ENCODE data around the gene TAS2R43. TPM values are rescaled to one million over a fixed set of nuclear protein-coding genes. Genes with fewer than 3 reads are reported as not detected.

TAS2R43 gene
- polyA plus RNA-seq, 1 of the 3 experiments (the other 2 are of a cell fraction) = not detected

GRCh38 chr12:11133162-11133561, 41.0 kb upstream of the TAS2R43 start:
- Histone ChIP-seq H3K4me1 (ENCODE audit: control insufficient read depth in 1 of 2, insufficient read depth in 2 of 2, low read depth in 1 of 2, low read length in 1 of 2) (no peaks in the 10 kb centered on the region; a peak in 2 of 4 replicates), H3K4me3 (ENCODE audit: low read depth in 2 of 2, low read length in 1 of 2) (no peak overlapping the region), H3K27ac (ENCODE audit: low read depth in 2 of 2, low read length in 1 of 2) (no peak overlapping the region), H3F3A (replicated peaks; ENCODE audit: insufficient read depth) (peaks cover 4% of the 10 kb centered on the region), H3K9me3 (no peaks in the 10 kb centered on the region), H3K79me2 (ENCODE audit: insufficient read depth) (peaks cover 67% of the 10 kb centered on the region), H4K20me1 (ENCODE audit: insufficient read depth) (peaks cover 7% of the 10 kb centered on the region; the same call in 1 of the 2 replicates), H3K4me2 (no peak overlapping the region), H2AFZ (ENCODE audit: low read depth) (no peak overlapping the region), H3K9me2 (no peaks in the 10 kb centered on the region), H3K9ac (no peak overlapping the region), H3K36me3 (replicated peaks in 1 of 2; ENCODE audit: control insufficient read depth in 1 of 2, insufficient read depth in 2 of 2, low read length in 1 of 2) (no peaks in the 10 kb centered on the region), H3K27me3 (ENCODE audit: insufficient read depth) (no peaks in the 10 kb centered on the region)
- WGBS (ENCODE audit: low lambda C conversion rate) = 91% methylated on average over 2 of the region's 2 CpGs
- CTCF ChIA-PET = no interaction called here
- POLR2A ChIA-PET = no interaction called here
- no peak for TF ChIP-seq PBX3 (IDR thresholded peaks at IDR 0.05)
- no peak for TF ChIP-seq TAF1 (IDR thresholded peaks at IDR 0.05; ENCODE audit: borderline replicate concordance, low read depth, low read length)
- no peak for TF ChIP-seq EP300 (IDR thresholded peaks at IDR 0.05; ENCODE audit: borderline replicate concordance in 1 of 2, low read depth in 1 of 2, low read length in 1 of 2)
- no peak for DNase-seq

DNA sequence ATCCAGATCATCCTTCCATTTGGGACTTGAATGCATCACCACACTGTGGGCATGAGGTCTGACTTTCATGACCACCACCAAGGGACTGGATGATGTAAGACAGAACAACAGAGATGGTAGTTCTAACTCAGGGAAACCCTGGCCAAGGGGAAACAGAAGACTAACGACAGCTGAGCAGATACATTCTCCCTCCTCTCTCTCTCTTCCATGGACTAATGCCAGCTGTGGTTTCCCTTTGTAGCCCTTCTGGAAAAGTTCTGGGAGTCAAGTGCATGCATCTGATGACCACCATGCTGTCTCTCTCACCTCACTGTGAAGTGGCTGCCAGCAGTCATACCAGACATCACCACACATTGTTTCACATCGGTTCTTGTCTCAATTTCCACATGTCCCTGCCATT, 38.9 kb upstream of the TAS2R43 start:
- Histone ChIP-seq H3K79me2 (ENCODE audit: insufficient read depth) (peaks cover 67% of the 10 kb centered on the region), H3K4me3 (ENCODE audit: low read depth in 2 of 2, low read length in 1 of 2) (no peak overlapping the region), H3K4me2 (no peak overlapping the region), H3K9me3 (no peaks in the 10 kb centered on the region; the same call in 1 of the 2 replicates), H3K9me2 (no peaks in the 10 kb centered on the region), H3K36me3 (replicated peaks in 1 of 2; ENCODE audit: control insufficient read depth in 1 of 2, insufficient read depth in 2 of 2, low read length in 1 of 2) (peaks cover 0 to 3% of the 10 kb centered on the region in 2 experiments), H3K27me3 (ENCODE audit: insufficient read depth) (no peaks in the 10 kb centered on the region), H2AFZ (ENCODE audit: low read depth) (no peak overlapping the region), H3K27ac (ENCODE audit: low read depth in 2 of 2, low read length in 1 of 2) (no peak overlapping the region), H3F3A (replicated peaks; ENCODE audit: insufficient read depth) (no peaks in the 10 kb centered on the region), H4K20me1 (ENCODE audit: insufficient read depth) (peaks cover 4% of the 10 kb centered on the region; the same call in 1 of the 2 replicates), H3K9ac (no peak overlapping the region), H3K4me1 (ENCODE audit: control insufficient read depth in 1 of 2, insufficient read depth in 2 of 2, low read depth in 1 of 2, low read length in 1 of 2) (no peaks in the 10 kb centered on the region; a peak in 2 of 4 replicates)
- TF ChIP-seq MXI1 (IDR thresholded peaks at IDR 0.05; ENCODE audit: low read depth, low read length) = no peak
- TF ChIP-seq GABPA (IDR thresholded peaks at IDR 0.05; ENCODE audit: low read depth) = no peak
- TF ChIP-seq, protein P1, sequence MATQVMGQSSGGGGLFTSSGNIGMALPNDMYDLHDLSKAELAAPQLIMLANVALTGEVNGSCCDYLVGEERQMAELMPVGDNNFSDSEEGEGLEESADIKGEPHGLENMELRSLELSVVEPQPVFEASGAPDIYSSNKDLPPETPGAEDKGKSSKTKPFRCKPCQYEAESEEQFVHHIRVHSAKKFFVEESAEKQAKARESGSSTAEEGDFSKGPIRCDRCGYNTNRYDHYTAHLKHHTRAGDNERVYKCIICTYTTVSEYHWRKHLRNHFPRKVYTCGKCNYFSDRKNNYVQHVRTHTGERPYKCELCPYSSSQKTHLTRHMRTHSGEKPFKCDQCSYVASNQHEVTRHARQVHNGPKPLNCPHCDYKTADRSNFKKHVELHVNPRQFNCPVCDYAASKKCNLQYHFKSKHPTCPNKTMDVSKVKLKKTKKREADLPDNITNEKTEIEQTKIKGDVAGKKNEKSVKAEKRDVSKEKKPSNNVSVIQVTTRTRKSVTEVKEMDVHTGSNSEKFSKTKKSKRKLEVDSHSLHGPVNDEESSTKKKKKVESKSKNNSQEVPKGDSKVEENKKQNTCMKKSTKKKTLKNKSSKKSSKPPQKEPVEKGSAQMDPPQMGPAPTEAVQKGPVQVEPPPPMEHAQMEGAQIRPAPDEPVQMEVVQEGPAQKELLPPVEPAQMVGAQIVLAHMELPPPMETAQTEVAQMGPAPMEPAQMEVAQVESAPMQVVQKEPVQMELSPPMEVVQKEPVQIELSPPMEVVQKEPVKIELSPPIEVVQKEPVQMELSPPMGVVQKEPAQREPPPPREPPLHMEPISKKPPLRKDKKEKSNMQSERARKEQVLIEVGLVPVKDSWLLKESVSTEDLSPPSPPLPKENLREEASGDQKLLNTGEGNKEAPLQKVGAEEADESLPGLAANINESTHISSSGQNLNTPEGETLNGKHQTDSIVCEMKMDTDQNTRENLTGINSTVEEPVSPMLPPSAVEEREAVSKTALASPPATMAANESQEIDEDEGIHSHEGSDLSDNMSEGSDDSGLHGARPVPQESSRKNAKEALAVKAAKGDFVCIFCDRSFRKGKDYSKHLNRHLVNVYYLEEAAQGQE (IDR thresholded peaks at IDR 0.05; ENCODE audit: low read depth, low read length) = no peak
- TF ChIP-seq, protein P2, sequence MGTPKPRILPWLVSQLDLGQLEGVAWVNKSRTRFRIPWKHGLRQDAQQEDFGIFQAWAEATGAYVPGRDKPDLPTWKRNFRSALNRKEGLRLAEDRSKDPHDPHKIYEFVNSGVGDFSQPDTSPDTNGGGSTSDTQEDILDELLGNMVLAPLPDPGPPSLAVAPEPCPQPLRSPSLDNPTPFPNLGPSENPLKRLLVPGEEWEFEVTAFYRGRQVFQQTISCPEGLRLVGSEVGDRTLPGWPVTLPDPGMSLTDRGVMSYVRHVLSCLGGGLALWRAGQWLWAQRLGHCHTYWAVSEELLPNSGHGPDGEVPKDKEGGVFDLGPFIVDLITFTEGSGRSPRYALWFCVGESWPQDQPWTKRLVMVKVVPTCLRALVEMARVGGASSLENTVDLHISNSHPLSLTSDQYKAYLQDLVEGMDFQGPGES (IDR thresholded peaks at IDR 0.05; ENCODE audit: low read depth, low read length) = no peak
- TF ChIP-seq TCF12 (IDR thresholded peaks at IDR 0.05) = no peak
- no peak for TF ChIP-seq RFX5 (IDR thresholded peaks at IDR 0.05; ENCODE audit: low read length)
- TF ChIP-seq, protein P3, sequence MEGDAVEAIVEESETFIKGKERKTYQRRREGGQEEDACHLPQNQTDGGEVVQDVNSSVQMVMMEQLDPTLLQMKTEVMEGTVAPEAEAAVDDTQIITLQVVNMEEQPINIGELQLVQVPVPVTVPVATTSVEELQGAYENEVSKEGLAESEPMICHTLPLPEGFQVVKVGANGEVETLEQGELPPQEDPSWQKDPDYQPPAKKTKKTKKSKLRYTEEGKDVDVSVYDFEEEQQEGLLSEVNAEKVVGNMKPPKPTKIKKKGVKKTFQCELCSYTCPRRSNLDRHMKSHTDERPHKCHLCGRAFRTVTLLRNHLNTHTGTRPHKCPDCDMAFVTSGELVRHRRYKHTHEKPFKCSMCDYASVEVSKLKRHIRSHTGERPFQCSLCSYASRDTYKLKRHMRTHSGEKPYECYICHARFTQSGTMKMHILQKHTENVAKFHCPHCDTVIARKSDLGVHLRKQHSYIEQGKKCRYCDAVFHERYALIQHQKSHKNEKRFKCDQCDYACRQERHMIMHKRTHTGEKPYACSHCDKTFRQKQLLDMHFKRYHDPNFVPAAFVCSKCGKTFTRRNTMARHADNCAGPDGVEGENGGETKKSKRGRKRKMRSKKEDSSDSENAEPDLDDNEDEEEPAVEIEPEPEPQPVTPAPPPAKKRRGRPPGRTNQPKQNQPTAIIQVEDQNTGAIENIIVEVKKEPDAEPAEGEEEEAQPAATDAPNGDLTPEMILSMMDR (IDR thresholded peaks at IDR 0.05) = no peak
- TF ChIP-seq YY1 (IDR thresholded peaks at IDR 0.05; ENCODE audit: low read depth) = no peak
- ChIA-PET POLR2A (no interaction called here), CTCF (no interaction called here)
- 0% methylated on average over 2 of the region's 2 CpGs for WGBS (ENCODE audit: low lambda C conversion rate)
- no peak for DNase-seq

Measured in SK-N-SH (cell line).